Kidney (tissue), 14 donors: ENCODE data around the gene CNPY2. TPM values are rescaled to one million over a fixed set of nuclear protein-coding genes. Genes with fewer than 3 reads are reported as not detected.

Experiments used
- DNase-seq, 5 donors: peaks; one replicate each; pipeline ENCODE4 v3.0.0-alpha.2; 2013 to 2020
- FAIRE-seq: peaks from 2 replicates; lab custom pipeline; 2012; peaks lifted over from hg19 to GRCh38; lab: Jason Lieb, UNC
- H3K27ac ChIP-seq, 2 donors: one replicate each; pipeline ENCODE4 v1.7.0; 2013; ENCODE audit warnings: low read depth in 2 of 2, low read length in 2 of 2, inconsistent platforms in 1 of 2
- H3K27me3 ChIP-seq: one replicate; pipeline ENCODE4 v1.7.1; 2013; ENCODE audit warnings: low read length, inconsistent platforms; ENCODE audit not compliant: control insufficient read depth, insufficient read depth
- H3K36me3 ChIP-seq, 3 donors: one replicate each; pipeline versions ENCODE4 v1.7.0 to v1.7.1; 2013; ENCODE audit warnings: low read length in 3 of 3, control low read depth in 1 of 3, inconsistent platforms in 1 of 3; ENCODE audit not compliant: insufficient read depth in 3 of 3, control insufficient read depth in 2 of 3
- H3K4me1 ChIP-seq, 3 donors: one replicate each; pipeline versions ENCODE4 v1.7.0 to v1.7.1; 2013; ENCODE audit warnings: low read length in 3 of 3, inconsistent platforms in 1 of 3, low read depth in 1 of 3; ENCODE audit not compliant: control insufficient read depth in 2 of 3, insufficient read depth in 2 of 3
- H3K4me3 ChIP-seq, 3 donors: one replicate each; pipeline versions ENCODE4 v1.7.0 to v1.8.1; 2013; ENCODE audit warnings: low read length in 3 of 3, control low read depth in 1 of 3, inconsistent platforms in 1 of 3
- H3K9ac ChIP-seq, 3 donors: one replicate each; pipeline versions ENCODE4 v1.7.0 to v1.7.1; 2013; ENCODE audit warnings: low read length in 3 of 3, control low read depth in 1 of 3, inconsistent platforms in 1 of 3
- H3K9me3 ChIP-seq, 3 donors: one replicate each; pipeline versions ENCODE4 v1.7.0 to v1.7.1; 2013; ENCODE audit warnings: low read length in 3 of 3, control low read depth in 1 of 3, inconsistent platforms in 1 of 3; ENCODE audit not compliant: control insufficient read depth in 2 of 3, insufficient read depth in 1 of 3
- CTCF ChIP-seq: IDR thresholded peaks from 3 replicates; pipeline ENCODE4 v1.5.1; 2012; ENCODE audit warnings: mild to moderate bottlenecking, moderate library complexity, borderline replicate concordance; ENCODE audit not compliant: insufficient read depth; ENCODE audit errors: extremely low read depth
- intact Hi-C: fragments of 100-400 bp; cut with DNase I; formaldehyde crosslinking; loops from one replicate; pipeline ENCODE4 v1.11.1; 2022
- polyA plus RNA-seq: library from polyadenylated mRNA; stranded (reverse); fragments of 350-450 nt; fragmentation: Illumina TruSeq; extraction: RNeasy Lipid Tissue Mini Kit (QIAGEN cat#74804); gene quantifications from one replicate; pipeline ENCODE4 v1.2.3, GENCODE V29; 2014; ENCODE audit warnings: low read depth, low replicate concordance; ENCODE audit not compliant: insufficient read depth
- total RNA-seq: library from RNA; stranded (reverse); fragmentation: NEBNext Ultra II Directional; extraction: Animal tissue kit (Norgen Biotek cat#: 25700); gene quantifications from one replicate; pipeline ENCODE4 v1.2.1, GENCODE V29; 2021
- donor health status: control.
- donor health status: control.
- donor health status: control.
- donor health status: control.
- donor health status: control.
- donor health status: DM: yes; HTN: yes; CAD: no.
- donor health status: Normal renal cell carcinoma (clear cell type).

Gene CNPY2
- total and polyA plus RNA-seq, 2 donors from 2014 or later: 112 to 156 TPM

- H3K4me3 ChIP-seq: peak overlapping the region; percentile 81 to 95 (median 93)
- no peak for DNase-seq
These were observed 17.0 kb downstream of the CNPY2 start for GRCh38 chr12:56298828-56299227.

GRCh38 chr12:56297400-56297799 lies 18.4 kb downstream of the CNPY2 start:
- Histone ChIP-seq H3K36me3 (peaks cover 0 to 4% (median 2%) of the 10 kb centered on the region in 3 donors), H3K9me3 (no peaks in the 10 kb centered on the region), H3K4me3 (no peak overlapping the region), H3K27me3 (no peaks in the 10 kb centered on the region), H3K4me1 (peaks cover 0 to 40% (median 19%) of the 10 kb centered on the region in 3 donors), H3K27ac (no peak overlapping the region), H3K9ac (no peak overlapping the region)
- no peak for FAIRE-seq
- no peak for DNase-seq
- intact Hi-C loops: no loop called here
- no peak for TF ChIP-seq CTCF

More at GRCh38 chr12:56298828-56299227, 17.0 kb downstream of the CNPY2 start:
- Histone ChIP-seq H3K9me3 (no peaks in the 10 kb centered on the region), H3K27ac (no peak overlapping the region), H3K9ac (peak overlapping the region in 2 of 3 donors; percentile 4 to 92), H3K36me3 (peaks cover 0 to 4% (median under 1%) of the 10 kb centered on the region in 3 donors), H3K27me3 (no peaks in the 10 kb centered on the region), H3K4me1 (peaks cover 0 to 39% (median 19%) of the 10 kb centered on the region in 3 donors)
- intact Hi-C loops: no loop called here
- no peak for TF ChIP-seq CTCF
- FAIRE-seq: no peak

- no peak for DNase-seq
- H3K27ac ChIP-seq: no peak overlapping the region
- H3K4me3 ChIP-seq: no peak overlapping the region
- no peak for FAIRE-seq
- H3K9ac ChIP-seq: no peak overlapping the region
- peaks cover 2 to 5% (median 4%) of the 10 kb centered on the region in 3 donors for H3K36me3 ChIP-seq
- intact Hi-C loops: no loop called here
- TF ChIP-seq CTCF: no peak
- H3K9me3 ChIP-seq: no peaks in the 10 kb centered on the region
- no peaks in the 10 kb centered on the region for H3K27me3 ChIP-seq
- peaks cover 0 to 31% (median 19%) of the 10 kb centered on the region in 3 donors for H3K4me1 ChIP-seq
These were observed 19.5 kb downstream of the CNPY2 start for GRCh38 chr12:56296295-56296694.

GRCh38 chr12:56293795-56294194 lies 22.0 kb downstream of the CNPY2 start:
- no peaks in the 10 kb centered on the region for H3K27me3 ChIP-seq
- FAIRE-seq: no peak
- H3K27ac ChIP-seq: no peak overlapping the region
- H3K4me3 ChIP-seq: no peak overlapping the region
- H3K9ac ChIP-seq: no peak overlapping the region
- intact Hi-C loops: no loop called here
- peaks cover 4 to 11% (median 4%) of the 10 kb centered on the region in 3 donors for H3K36me3 ChIP-seq
- H3K9me3 ChIP-seq: no peaks in the 10 kb centered on the region
- peaks cover 0 to 15% (median 7%) of the 10 kb centered on the region in 3 donors for H3K4me1 ChIP-seq
- no peak for TF ChIP-seq CTCF
- DNase-seq: no peak
